GM19467 (cell line): ENCODE results near the gene TSC1.
"Not testable (repeated sequence)": the region's sequence is repeated elsewhere in the genome, so short reads cannot be mapped to it uniquely, and the experiment has no call there.

ENCODE experiments used
- ATAC-seq: cut with Tn5 transposase; IDR thresholded peaks from one replicate; pipeline ENCODE4 v1.9.1; 2021; ENCODE audit warnings: mild to moderate bottlenecking, moderate library complexity; ENCODE audit not compliant: unreplicated experiment

The TSC1 gene

DNA sequence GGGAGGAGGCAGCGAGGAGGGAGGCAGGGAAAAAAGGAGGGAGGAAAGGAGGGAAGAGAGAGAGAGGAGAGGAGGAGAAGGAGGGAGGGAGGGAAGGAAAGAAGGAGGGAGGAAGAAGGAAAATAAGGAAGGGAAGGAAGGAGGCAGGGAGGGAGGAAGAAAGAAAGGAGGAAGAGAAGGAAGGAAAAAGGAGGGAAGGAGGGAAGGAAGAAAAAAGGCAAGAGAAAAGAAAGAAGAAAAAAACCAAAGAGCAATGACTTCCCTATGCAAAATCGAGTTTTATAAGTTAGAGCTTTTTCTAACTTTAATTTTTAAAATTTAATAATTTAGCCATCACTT, 33.7 kb upstream of the TSC1 start:
- ATAC-seq, result no peak

DNA sequence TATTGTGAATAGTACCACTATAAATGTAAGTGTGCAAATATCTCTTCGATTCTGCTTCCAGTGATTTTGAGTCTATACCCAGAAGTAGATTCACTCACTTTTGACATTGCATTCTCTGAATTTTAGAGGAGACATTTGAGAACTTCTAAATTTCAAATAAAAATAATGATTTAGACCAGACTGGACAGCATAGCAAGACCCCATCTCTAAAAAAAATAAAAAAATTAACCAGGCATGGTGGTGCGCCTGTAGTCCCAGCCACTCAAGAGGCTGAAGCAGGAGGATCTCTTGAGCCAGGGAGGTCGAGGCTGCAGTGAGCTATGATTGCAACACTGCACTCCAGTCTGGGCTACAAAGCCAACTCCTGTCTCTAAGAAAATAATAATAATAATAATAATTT, 32.2 kb upstream of the TSC1 start:
- no peak for ATAC-seq

DNA sequence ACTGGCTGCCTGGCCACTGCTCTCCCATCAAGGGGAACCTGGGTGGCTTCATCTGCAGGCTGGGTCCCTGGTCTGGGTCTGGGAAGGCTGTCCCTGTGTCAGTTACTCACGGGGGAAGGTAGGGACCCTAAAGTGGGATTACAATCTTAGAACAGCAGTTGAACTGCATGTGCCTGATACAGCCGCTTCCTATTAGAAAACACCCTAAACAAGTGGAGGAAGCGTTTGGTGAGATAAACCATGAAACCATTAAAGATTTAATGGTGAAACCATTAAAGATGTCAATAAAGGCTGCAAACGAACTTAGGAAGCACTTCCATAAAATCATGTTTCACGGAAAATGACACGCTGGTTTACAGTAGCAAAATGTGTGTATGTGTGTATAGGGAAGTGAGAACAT, 31.5 kb upstream of the TSC1 start:
- no peak for ATAC-seq

DNA sequence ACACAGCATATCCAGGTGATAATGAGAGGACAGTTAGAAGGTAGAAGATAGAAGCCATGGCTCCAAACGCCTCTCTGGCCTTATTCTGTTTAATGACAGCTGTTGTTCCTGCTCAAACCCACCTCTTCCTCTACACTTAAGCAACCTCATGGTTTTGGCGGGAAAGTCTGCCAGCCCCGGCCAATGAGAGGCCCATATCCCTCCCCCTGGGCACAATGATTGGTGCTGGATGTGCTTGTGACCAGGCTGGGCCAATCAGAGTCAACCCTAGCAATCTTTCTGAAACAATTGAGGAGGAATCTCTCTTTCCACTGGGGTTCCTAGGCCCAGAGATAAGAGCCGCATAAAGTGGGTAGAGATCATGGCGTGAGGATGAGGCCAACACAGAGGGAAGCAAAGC, 29.3 kb upstream of the TSC1 start:
- no peak for ATAC-seq

GRCh38 chr9:132973166-132973565, 28.8 kb upstream of the TSC1 start:
- ATAC-seq, result no peak

DNA sequence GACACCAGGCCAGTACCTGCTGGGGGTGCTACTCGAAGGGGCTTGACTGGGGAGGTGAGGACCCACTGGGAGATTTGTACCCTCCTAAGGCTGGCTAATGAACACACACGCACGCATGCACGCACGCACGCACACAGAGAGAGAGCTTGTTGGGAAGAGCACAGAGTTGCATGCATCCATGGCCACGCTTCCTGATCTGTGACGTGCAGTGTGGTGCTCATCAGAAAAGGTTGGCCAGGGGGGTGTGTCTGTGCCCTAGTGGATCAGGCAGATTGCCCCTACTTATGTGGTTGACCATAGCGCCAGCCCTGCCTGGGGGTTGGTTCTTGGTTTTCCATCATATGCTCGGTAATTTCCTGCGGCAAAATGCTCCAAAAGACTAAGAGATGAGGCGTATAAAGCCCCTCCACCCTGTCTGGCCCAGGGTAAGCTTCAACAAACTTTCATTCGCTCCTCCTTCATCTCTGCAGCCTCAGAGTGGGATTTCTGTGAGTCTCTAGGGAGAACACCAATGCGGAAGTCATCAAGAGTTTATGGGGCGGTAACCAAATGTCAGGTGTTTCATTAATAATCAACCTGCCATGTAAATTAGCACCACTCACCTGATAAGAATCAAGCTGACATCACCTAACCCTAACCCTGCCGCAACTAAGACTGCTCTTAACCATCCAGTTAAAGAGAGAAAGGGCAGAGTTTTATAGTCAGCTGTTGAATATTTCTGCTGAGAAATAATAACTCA, 26.1 kb upstream of the TSC1 start:
- no peak for ATAC-seq

GRCh38 chr9:132969783-132970182, 25.4 kb upstream of the TSC1 start:
- ATAC-seq, result no peak

DNA sequence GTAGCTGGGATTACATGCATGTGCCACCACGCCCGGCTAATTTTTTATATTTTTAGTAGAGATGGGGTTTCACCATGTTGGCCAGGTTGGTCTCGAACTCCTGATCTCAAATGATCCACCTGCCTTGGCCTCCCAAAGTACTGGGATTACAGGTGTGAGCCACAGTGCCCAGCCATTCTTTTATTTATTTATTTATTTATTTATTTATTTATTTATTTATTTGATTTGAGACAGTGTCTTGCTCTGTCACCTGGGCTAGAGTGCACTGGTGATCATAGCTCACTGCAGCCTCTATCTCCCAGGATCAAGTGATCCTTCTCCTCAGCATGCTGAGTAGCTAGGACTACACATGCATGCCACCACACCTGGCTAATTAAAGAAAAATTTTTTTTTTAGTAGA, 23.5 kb upstream of the TSC1 start:
- ATAC-seq, result not testable (repeated sequence)

DNA sequence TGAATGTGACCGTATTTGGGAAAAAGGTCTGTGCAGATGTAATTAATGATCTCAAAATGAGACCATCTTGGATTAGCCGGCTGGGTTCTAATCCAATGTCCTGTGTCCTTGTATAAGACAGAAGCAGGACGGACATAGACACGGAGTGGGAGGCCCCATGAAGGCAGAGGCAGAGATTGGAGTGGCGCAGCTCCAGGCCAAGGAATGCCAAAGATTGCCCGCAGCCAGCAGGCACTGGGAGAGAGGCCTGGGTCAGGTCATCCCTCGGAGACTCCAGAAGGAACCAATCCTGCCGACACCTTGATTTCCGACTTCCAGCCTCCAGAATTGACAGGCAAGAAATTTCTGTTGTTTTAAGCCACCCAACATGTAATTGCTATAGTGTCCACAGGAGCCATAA, 21.1 kb upstream of the TSC1 start:
- ATAC-seq, result no peak

- no peak for ATAC-seq
These were observed 16.6 kb upstream of the TSC1 start for GRCh38 chr9:132961002-132961401.

DNA sequence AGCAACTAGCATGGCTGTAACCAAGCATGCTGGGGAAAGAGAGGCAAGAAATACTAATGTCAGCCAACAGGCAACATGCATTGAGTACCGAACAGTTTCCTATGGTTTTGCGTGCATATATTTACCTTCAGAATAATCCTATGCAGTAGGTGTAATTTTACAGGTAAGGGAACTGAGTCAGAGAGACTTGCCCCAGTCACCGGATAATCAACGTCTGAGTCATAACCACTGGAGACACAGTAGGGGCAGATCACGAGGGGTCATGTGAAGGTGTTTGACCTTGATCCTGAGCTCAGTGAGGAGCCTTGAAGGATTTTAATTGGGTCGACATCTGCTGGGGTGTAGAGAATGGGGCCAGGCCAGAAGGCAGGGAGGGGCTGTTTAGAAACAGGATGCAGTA, 13.4 kb upstream of the TSC1 start:
- ATAC-seq, result no peak

GRCh38 chr9:132955768-132956167, 11.4 kb upstream of the TSC1 start:
- ATAC-seq, result no peak

DNA sequence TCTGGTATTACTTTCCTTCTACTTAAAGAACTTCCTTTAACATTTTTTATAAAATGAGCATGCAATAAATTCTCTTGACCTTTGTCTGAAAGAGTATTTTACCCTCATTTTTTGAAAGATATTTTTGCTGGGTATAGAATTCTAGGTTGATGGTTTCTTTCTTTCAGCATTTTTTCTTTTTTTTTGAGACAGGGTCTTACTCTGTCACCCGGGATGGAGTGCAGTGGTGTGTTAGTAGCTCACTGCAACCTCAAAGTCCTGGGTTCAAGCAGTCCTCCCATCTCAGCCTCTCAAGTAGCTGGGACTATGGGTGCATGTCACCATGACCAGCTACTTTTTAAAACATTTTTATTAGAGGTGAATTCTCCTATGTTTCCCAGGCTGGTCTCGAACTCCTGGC, 10.7 kb upstream of the TSC1 start:
- no peak for ATAC-seq

GRCh38 chr9:132949709-132950108, 5.3 kb upstream of the TSC1 start:
- no peak for ATAC-seq

- ATAC-seq, result no peak
These were observed 4.2 kb upstream of the TSC1 start for GRCh38 chr9:132948482-132949050.

GRCh38 chr9:132947756-132948155, 3.3 kb upstream of the TSC1 start:
- ATAC-seq, result no peak

- ATAC-seq, result no peak
These were observed 2.3 kb upstream of the TSC1 start for GRCh38 chr9:132946631-132947295.

DNA sequence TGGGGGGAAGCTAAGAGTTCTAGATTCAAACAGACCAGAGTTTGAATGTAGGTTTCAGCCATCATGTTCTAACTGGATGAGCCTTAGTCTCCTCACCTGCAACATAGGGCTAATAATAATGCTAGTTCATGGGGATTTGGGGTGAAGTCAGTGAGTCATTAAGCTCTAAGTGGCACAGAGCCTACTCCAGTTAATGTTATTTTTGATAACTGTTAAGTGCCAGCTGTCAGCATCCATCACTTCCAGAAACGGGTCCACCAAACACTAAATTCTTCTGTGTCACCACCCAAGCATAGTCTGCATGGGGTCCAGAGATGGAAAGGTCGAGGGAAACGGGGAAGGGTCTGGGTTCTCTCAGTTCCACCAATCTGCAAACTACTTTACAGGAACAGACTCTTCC, 1.8 kb upstream of the TSC1 start:
- no peak for ATAC-seq

- ATAC-seq, result no peak
These were observed 1.0 kb upstream of the TSC1 start for GRCh38 chr9:132945186-132946130.

GRCh38 chr9:132943651-132944293, 644 bp downstream of the TSC1 start:
- no peak for ATAC-seq
